Ovary (tissue), 9 donors: ENCODE data around the gene ZHX3. TPM values are rescaled to one million over a fixed set of nuclear protein-coding genes. Genes with fewer than 3 reads are reported as not detected.

ENCODE experiments used
- DNase-seq, 5 donors: peaks; one replicate each; pipeline ENCODE4 v3.0.0-alpha.2; 2019 to 2020
- H3K27ac ChIP-seq, 2 donors: fragments of 200-600 bp; one replicate each; pipeline versions ENCODE4 v1.5.1 to v1.8.0; 2019 to 2022
- H3K27me3 ChIP-seq: fragments of 200-600 bp; one replicate; pipeline ENCODE4 v1.8.0; 2022
- H3K36me3 ChIP-seq: fragments of 200-600 bp; sonication (generic); one replicate; pipeline ENCODE4 v1.5.1; 2019
- H3K4me1 ChIP-seq: one replicate; pipeline ENCODE4 v1.8.1; 2013; ENCODE audit warnings: mild to moderate bottlenecking, moderate library complexity; ENCODE audit not compliant: insufficient read depth
- H3K4me3 ChIP-seq: fragments of 200-600 bp; sonication (generic); one replicate; pipeline ENCODE4 v1.5.1; 2017
- H3K9me3 ChIP-seq, 2 donors: fragments of 200-600 bp in 1 of 2; sonication (generic) in 1 of 2; one replicate each; pipeline versions ENCODE4 v1.5.1 to v1.8.1; 2013 to 2019; ENCODE audit warnings: mild to moderate bottlenecking in 1 of 2, moderate library complexity in 1 of 2
- CTCF ChIP-seq, 3 donors: fragments of 450-650 bp in 2 of 3; fragments of 200-600 bp in 1 of 3; IDR thresholded peaks; one replicate each; pipeline versions ENCODE4 v1.5.1 to v1.8.0; 2016 to 2022; ENCODE audit warnings: antibody characterized with exemption in 3 of 3, mild to moderate bottlenecking in 1 of 3
- EP300 ChIP-seq: sonication (generic); formaldehyde crosslinking; IDR thresholded peaks from one replicate; pipeline ENCODE4 v1.6.1; 2017; ENCODE audit warnings: antibody characterized with exemption
- POLR2A ChIP-seq: fragments of 450-650 bp; IDR thresholded peaks from one replicate; pipeline ENCODE4 v1.6.1; 2017; ENCODE audit warnings: antibody characterized with exemption, mild to moderate bottlenecking, moderate library complexity
- WGBS, 3 donors: extraction: QIAGEN DNeasy Blood & Tissue Kit in 1 of 3; methylation state at CpG; one replicate each; pipeline versions ENCODE4 v1.1.5 to v1.1.7; 2013 to 2017; 5-methylcytosine and 5-hydroxymethylcytosine counted together
- intact Hi-C, 4 donors: fragments of 100-400 bp; cut with DNase I; formaldehyde crosslinking; loops; one replicate each; pipeline versions ENCODE4 v1.11.0 to v1.15.1; 2022 to 2023
- polyA plus RNA-seq, 2 donors: library from polyadenylated mRNA; stranded (reverse); fragments of 200-250 nt in 1 of 2; fragments of 350-450 nt in 1 of 2; fragmentation: Illumina TruSeq in 1 of 2; extraction: RNeasy Lipid Tissue Mini Kit (QIAGEN cat#74804) in 1 of 2; gene quantifications; one replicate each; pipeline ENCODE4 v1.2.3, GENCODE V29; 2013 to 2014
- total RNA-seq, 7 donors: library from RNA; depleted of rRNA in 2 of 7; stranded (reverse); fragments of >200 nt in 2 of 7; fragmentation: NEBNext Ultra II Directional in 3 of 7; extraction: Animal tissue kit (Norgen Biotek cat#: 25700) in 3 of 7; gene quantifications; one replicate each; pipeline versions ENCODE4 v1.1.0 to v1.2.4, GENCODE V29; 2016 to 2023
- donor health status: DM: no; HTN: no; CAD: no; lungs with moderate emphysema.
- donor health status: DM: no; HTN: no; CAD: no.
- donor health status: Bipolar disorder and iron deficiency.
- donor health status: DM: yes; HTN: yes; CAD: no.
- donor health status: DM: no; HTN: no; CAD: no.
- donor health status: DM: yes; HTN: yes; CAD: no.

Gene ZHX3
- total and polyA plus RNA-seq, 9 donors = 17.5 to 72.0 (median 39.6) TPM

- no peak for DNase-seq
- intact Hi-C loops = no loop called here
- TF ChIP-seq POLR2A (no peak), EP300 (no peak), CTCF (IDR thresholded peaks at IDR 0.05) (no peak)
Observed at GRCh38 chr20:41361757-41362747, 44.5 kb upstream of the ZHX3 start.

GRCh38 chr20:41360831-41361756, 43.6 kb upstream of the ZHX3 start:
- 89 to 90% (median 89%) methylated on average over 21 to 22 of the region's 22 CpGs for WGBS, 3 donors

More at GRCh38 chr20:41361757-41362747, 44.5 kb upstream of the ZHX3 start:
- no peaks in the 10 kb centered on the region for H3K27me3 ChIP-seq
- no peak overlapping the region for H3K27ac ChIP-seq
- H3K9me3 ChIP-seq = no peaks in the 10 kb centered on the region
- 70 to 84% (median 80%) methylated on average over 40 to 45 of the region's 45 CpGs for WGBS, 3 donors
- H3K36me3 ChIP-seq = no peaks in the 10 kb centered on the region
- no peak overlapping the region for H3K4me3 ChIP-seq
- H3K4me1 ChIP-seq = peaks cover 3% of the 10 kb centered on the region

DNA sequence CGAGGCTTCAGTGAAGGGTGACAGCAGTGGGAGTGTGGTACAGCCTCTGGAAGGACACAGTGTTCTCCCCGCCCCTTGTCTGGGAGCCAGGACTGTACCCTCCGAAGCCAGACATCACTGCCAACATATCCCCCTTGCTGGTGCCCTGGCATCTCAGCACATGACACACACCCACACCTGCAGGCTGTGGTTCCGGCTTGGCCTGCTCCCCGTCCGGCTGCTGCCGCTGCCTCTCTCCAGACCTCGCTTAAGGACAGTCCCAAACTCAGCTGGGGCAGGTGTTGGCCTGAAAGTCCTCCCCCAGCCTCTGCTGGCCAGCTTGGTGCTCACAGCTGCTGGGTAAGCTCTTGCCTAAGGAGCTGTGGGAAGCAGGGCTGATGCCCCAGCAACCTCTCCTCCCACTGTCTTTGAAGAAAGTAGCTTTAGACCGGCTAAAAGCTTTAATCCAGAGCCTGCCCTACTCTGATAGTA, 42.0 kb upstream of the ZHX3 start:
- H3K27ac ChIP-seq = no peak overlapping the region
- intact Hi-C loops = loop anchor here in 1 of 4 donors (10.0 kb wide), 1 partner anchor 335 kb away; no protein-coding TSS in a partner anchor
- WGBS, 3 donors = 73 to 79% (median 74%) methylated on average over 9 of the region's 9 CpGs
- H3K27me3 ChIP-seq = no peaks in the 10 kb centered on the region
- no peak for TF ChIP-seq EP300
- TF ChIP-seq CTCF (IDR thresholded peaks at IDR 0.05) = no peak
- TF ChIP-seq POLR2A = no peak
- no peak overlapping the region for H3K4me3 ChIP-seq
- no peaks in the 10 kb centered on the region for H3K9me3 ChIP-seq
- DNase-seq = no peak
- H3K36me3 ChIP-seq = no peaks in the 10 kb centered on the region
- peaks cover 3% of the 10 kb centered on the region for H3K4me1 ChIP-seq

More at GRCh38 chr20:41360831-41361756, 43.6 kb upstream of the ZHX3 start:
- H3K36me3 ChIP-seq = no peaks in the 10 kb centered on the region
- no peak for DNase-seq
- no peak overlapping the region for H3K4me3 ChIP-seq
- no peaks in the 10 kb centered on the region for H3K9me3 ChIP-seq
- no peak for TF ChIP-seq CTCF (IDR thresholded peaks at IDR 0.05)
- TF ChIP-seq POLR2A = no peak
- TF ChIP-seq EP300 = no peak
- H3K27me3 ChIP-seq = no peaks in the 10 kb centered on the region
- H3K4me1 ChIP-seq = peaks cover 3% of the 10 kb centered on the region
- no peak overlapping the region for H3K27ac ChIP-seq
- intact Hi-C loops = no loop called here

DNA sequence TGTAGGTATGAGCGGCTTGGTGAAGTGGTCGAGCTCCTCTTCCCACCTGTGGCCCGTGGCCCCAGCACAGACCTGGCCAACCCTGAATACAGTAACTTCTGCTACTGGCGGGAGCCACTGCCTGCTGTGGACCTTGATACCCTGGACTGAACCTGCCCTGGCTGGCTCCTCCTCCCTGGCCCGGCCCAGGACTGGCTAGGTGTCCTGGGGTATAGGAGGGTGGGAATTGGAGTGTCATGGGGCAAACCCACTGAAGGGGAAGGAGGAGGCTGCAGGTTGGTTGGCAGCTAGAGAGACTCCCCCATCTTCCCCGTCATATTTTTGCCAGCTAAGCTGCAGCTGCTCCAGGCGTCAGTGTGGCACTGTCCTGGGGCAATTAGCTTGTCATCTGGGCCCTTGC, 41.2 kb upstream of the ZHX3 start:
- no peak for TF ChIP-seq CTCF (IDR thresholded peaks at IDR 0.05)
- no peak for TF ChIP-seq POLR2A
- TF ChIP-seq EP300 = no peak
- Histone ChIP-seq H3K27ac (no peak overlapping the region), H3K27me3 (no peaks in the 10 kb centered on the region), H3K4me1 (peaks cover 3% of the 10 kb centered on the region), H3K36me3 (no peaks in the 10 kb centered on the region), H3K4me3 (no peak overlapping the region), H3K9me3 (no peaks in the 10 kb centered on the region)
- intact Hi-C loops = loop anchor here in 1 of 4 donors (10.0 kb wide), 1 partner anchor 336 kb away; no protein-coding TSS in a partner anchor
- WGBS, 3 donors = 92 to 94% (median 93%) methylated on average over 7 of the region's 7 CpGs
- no peak for DNase-seq
